Neuronal stem cell (in vitro differentiated cells): ENCODE data around the gene RHO.

Source experiments
- DNase-seq: peaks from one replicate; pipeline ENCODE4 v3.0.0-alpha.2; 2013; ENCODE audit warnings: low spot score
- H2AFZ ChIP-seq: one replicate; pipeline ENCODE4 v1.6.1; 2013; ENCODE audit warnings: mild to moderate bottlenecking, low read length, inconsistent platforms
- H2AK5ac ChIP-seq: 2 replicates; pipeline ENCODE4 v1.6.1; 2013; ENCODE audit warnings: low read depth, mild to moderate bottlenecking, inconsistent platforms, low read length, moderate library complexity, mixed read lengths
- H2BK120ac ChIP-seq: 2 replicates; pipeline ENCODE4 v1.6.1; 2013; ENCODE audit warnings: low read depth, mild to moderate bottlenecking, inconsistent platforms, low read length, moderate library complexity, mixed read lengths
- H2BK12ac ChIP-seq: one replicate; pipeline ENCODE4 v1.6.1; 2013; ENCODE audit warnings: low read length, inconsistent platforms
- H2BK15ac ChIP-seq: 2 replicates; pipeline ENCODE4 v1.6.1; 2013; ENCODE audit warnings: mild to moderate bottlenecking, low read length, inconsistent platforms, mixed read lengths
- H2BK5ac ChIP-seq: one replicate; pipeline ENCODE4 v1.6.1; 2013; ENCODE audit warnings: inconsistent platforms, mild to moderate bottlenecking, low read length, moderate library complexity
- H3K14ac ChIP-seq: one replicate; pipeline ENCODE4 v1.6.1; 2013; ENCODE audit warnings: low read length, inconsistent platforms
- H3K18ac ChIP-seq: 2 replicates; pipeline ENCODE4 v1.6.1; 2013; ENCODE audit warnings: low read length, inconsistent platforms
- H3K23ac ChIP-seq: 2 replicates; pipeline ENCODE4 v1.6.1; 2013; ENCODE audit warnings: low read depth, mild to moderate bottlenecking, mixed read lengths, low read length, inconsistent platforms; ENCODE audit not compliant: poor library complexity
- H3K27ac ChIP-seq: replicated peaks from 3 replicates; pipeline ENCODE4 v1.5.1; 2013; ENCODE audit warnings: low read length, inconsistent platforms
- H3K27me3 ChIP-seq, 3 experiments: 2 replicates each; pipeline ENCODE4 v1.6.1; 2013; ENCODE audit warnings: low read length in 3 of 3, mild to moderate bottlenecking in 2 of 3, inconsistent platforms in 1 of 3, low read depth in 1 of 3, mixed read lengths in 1 of 3, moderate library complexity in 1 of 3; ENCODE audit not compliant: control insufficient read depth in 3 of 3, insufficient read depth in 3 of 3
- H3K36me3 ChIP-seq, 2 donors: replicated peaks in 1 of 2; 2 replicates each; pipeline ENCODE4 v1.6.1; 2013; ENCODE audit warnings: low read length in 2 of 2; ENCODE audit not compliant: control insufficient read depth in 2 of 2, insufficient read depth in 2 of 2
- H3K4ac ChIP-seq: 2 replicates; pipeline ENCODE4 v1.6.1; 2013; ENCODE audit warnings: inconsistent platforms, mild to moderate bottlenecking, low read length, moderate library complexity
- H3K4me1 ChIP-seq, 2 donors: 1 replicate in 1 of 2; 2 replicates in 1 of 2; pipeline ENCODE4 v1.6.1; 2013; ENCODE audit warnings: low read length in 2 of 2, low read depth in 1 of 2; ENCODE audit not compliant: control insufficient read depth in 2 of 2, insufficient read depth in 1 of 2
- H3K4me2 ChIP-seq: one replicate; pipeline ENCODE4 v1.6.1; 2013; ENCODE audit warnings: mild to moderate bottlenecking, low read length, inconsistent platforms; ENCODE audit not compliant: insufficient read depth, poor library complexity, severe bottlenecking
- H3K4me3 ChIP-seq, 2 donors: 2 replicates each; pipeline ENCODE4 v1.5.1; 2013; ENCODE audit warnings: low read length in 2 of 2, mild to moderate bottlenecking in 2 of 2, inconsistent platforms in 1 of 2, moderate library complexity in 1 of 2
- H3K79me1 ChIP-seq: one replicate; pipeline ENCODE4 v1.6.1; 2013; ENCODE audit warnings: low read depth, mild to moderate bottlenecking, inconsistent platforms, low read length, moderate library complexity
- H3K9ac ChIP-seq: one replicate; pipeline ENCODE4 v1.6.1; 2013; ENCODE audit warnings: mild to moderate bottlenecking, low read depth, low read length, inconsistent platforms; ENCODE audit not compliant: poor library complexity
- H3K9me3 ChIP-seq, 2 donors: replicated peaks in 1 of 2; 2 replicates each; pipeline versions ENCODE3 to v1.6.1; 2013; ENCODE audit warnings: low read length in 2 of 2, mild to moderate bottlenecking in 2 of 2, inconsistent platforms in 1 of 2, low read depth in 1 of 2, mixed read lengths in 1 of 2, moderate library complexity in 1 of 2; ENCODE audit not compliant: control insufficient read depth in 2 of 2, insufficient read depth in 1 of 2
- H4K8ac ChIP-seq: one replicate; pipeline ENCODE4 v1.6.1; 2013; ENCODE audit warnings: low read depth, mild to moderate bottlenecking, inconsistent platforms, low read length, moderate library complexity
- H4K91ac ChIP-seq: one replicate; pipeline ENCODE4 v1.6.1; 2013; ENCODE audit warnings: low read length, low read depth, mild to moderate bottlenecking, inconsistent platforms; ENCODE audit not compliant: poor library complexity
- WGBS, 2 donors: extraction: QIAGEN DNeasy Blood & Tissue Kit; methylation state at CpG; one replicate each; pipeline ENCODE4 v1.1.7; 2013; ENCODE audit warnings: missing lambda C conversion rate in 2 of 2, mixed read lengths in 1 of 2; ENCODE audit not compliant: insufficient read length in 2 of 2, insufficient replicate concordance in 1 of 2; ENCODE audit errors: extremely low coverage in 2 of 2; 5-methylcytosine and 5-hydroxymethylcytosine counted together

RHO gene

GRCh38 chr3:129503471-129504291, 24.8 kb upstream of the RHO start:
- no CpG with 5 or more reads among the region's 13 CpGs for WGBS, 2 donors
- Histone ChIP-seq H2BK120ac (no peak overlapping the region), H4K91ac (no peak overlapping the region), H3K36me3 (peaks cover 23 to 85% of the 10 kb centered on the region in 2 donors), H3K4ac (no peak overlapping the region), H3K27ac (no peak overlapping the region), H2AFZ (no peak overlapping the region), H2BK12ac (no peak overlapping the region), H3K18ac (no peak overlapping the region), H3K4me2 (no peak overlapping the region), H3K27me3 (no peaks in the 10 kb centered on the region), H2BK15ac (no peak overlapping the region), H3K4me3 (no peak overlapping the region), H3K79me1 (no peaks in the 10 kb centered on the region), H4K8ac (no peak overlapping the region), H3K14ac (no peak overlapping the region), H2BK5ac (no peak overlapping the region), H2AK5ac (no peak overlapping the region), H3K9me3 (no peaks in the 10 kb centered on the region), H3K9ac (no peak overlapping the region), H3K4me1 (no peaks in the 10 kb centered on the region), H3K23ac (no peak overlapping the region)
- DNase-seq: no peak

DNA sequence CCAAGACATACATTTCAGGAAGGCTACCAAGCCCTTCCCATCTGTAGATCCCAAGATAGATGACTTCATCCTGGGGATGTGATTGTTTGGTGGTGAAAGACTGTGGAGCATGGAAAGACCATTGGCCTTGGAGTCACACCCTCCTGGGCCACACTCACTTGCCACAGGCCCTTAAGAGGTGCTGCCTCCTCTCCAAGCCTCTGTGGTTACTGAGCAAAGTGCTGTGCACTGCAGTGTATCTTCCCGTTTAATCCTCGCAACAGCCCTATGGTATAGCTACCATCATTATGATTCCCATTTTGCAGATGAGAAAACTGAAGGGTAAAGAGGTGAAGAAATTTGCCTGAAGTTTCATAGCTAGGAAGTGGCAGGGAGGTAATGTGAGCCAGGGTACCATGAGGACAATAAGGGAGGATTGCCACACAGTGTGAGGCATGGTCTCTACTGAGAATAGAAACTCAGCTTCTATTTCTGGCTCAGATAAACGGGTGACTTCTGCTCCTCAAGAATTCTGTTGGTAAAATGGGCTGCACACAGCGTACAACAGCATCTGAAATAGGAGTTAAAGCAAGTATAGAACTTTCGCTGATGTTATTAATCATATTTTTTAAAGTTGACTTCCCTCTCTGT, 23.9 kb upstream of the RHO start:
- Histone ChIP-seq H3K36me3 (peaks cover 24 to 90% of the 10 kb centered on the region in 2 donors), H3K23ac (no peak overlapping the region), H3K4me1 (no peaks in the 10 kb centered on the region)

DNA sequence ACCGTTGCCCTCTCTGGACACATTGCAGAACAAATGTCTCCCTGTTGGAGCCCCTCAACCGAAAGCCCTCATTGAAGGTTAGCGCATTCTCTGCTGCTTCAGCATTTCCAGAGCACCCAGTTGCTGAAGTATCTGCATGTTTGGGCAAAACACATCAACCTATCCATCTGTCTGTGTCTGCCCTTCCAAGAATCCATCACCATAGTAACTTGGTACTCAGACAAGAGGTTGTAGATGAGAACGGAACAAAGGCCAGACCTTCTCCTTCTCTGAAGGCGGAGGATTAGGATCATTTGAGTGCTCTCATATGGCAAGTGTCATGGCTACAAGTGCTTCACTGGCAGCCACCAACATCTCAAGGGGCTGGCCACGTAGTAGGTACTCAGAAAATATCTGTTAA, 23.1 kb upstream of the RHO start:
- no peak overlapping the region for H3K9ac ChIP-seq
- H3K36me3 ChIP-seq: peaks cover 21 to 84% of the 10 kb centered on the region in 2 donors
- no peak overlapping the region for H4K8ac ChIP-seq
- WGBS, 2 donors: no CpG with 5 or more reads among the region's 6 CpGs
- H2BK120ac ChIP-seq: no peak overlapping the region
- no peak overlapping the region for H3K27ac ChIP-seq
- no peak overlapping the region for H2BK15ac ChIP-seq
- no peak overlapping the region for H4K91ac ChIP-seq
- H3K23ac ChIP-seq: no peak overlapping the region
- H3K79me1 ChIP-seq: no peaks in the 10 kb centered on the region
- no peak overlapping the region for H2AFZ ChIP-seq
- H3K18ac ChIP-seq: no peak overlapping the region
- H3K4me2 ChIP-seq: no peak overlapping the region
- no peak overlapping the region for H2BK5ac ChIP-seq
- H3K9me3 ChIP-seq: no peaks in the 10 kb centered on the region
- H3K27me3 ChIP-seq: no peaks in the 10 kb centered on the region
- H2BK12ac ChIP-seq: no peak overlapping the region
- no peak overlapping the region for H3K4ac ChIP-seq
- no peak overlapping the region for H3K4me3 ChIP-seq
- no peak overlapping the region for H2AK5ac ChIP-seq
- no peak overlapping the region for H3K14ac ChIP-seq
- no peaks in the 10 kb centered on the region for H3K4me1 ChIP-seq
- DNase-seq: no peak

More for the DNA sequence above, 23.9 kb upstream of the RHO start:
- no peak overlapping the region for H4K91ac ChIP-seq
- no peak overlapping the region for H2BK12ac ChIP-seq
- H2AK5ac ChIP-seq: no peak overlapping the region
- H2BK15ac ChIP-seq: no peak overlapping the region
- H2AFZ ChIP-seq: no peak overlapping the region
- H3K4me3 ChIP-seq: no peak overlapping the region
- no peaks in the 10 kb centered on the region for H3K79me1 ChIP-seq
- WGBS, 2 donors: no CpG with 5 or more reads among the region's 5 CpGs
- no peak overlapping the region for H4K8ac ChIP-seq
- no peak overlapping the region for H3K18ac ChIP-seq
- H3K9ac ChIP-seq: no peak overlapping the region
- no peak overlapping the region for H3K14ac ChIP-seq
- H3K27ac ChIP-seq: no peak overlapping the region
- H3K4ac ChIP-seq: no peak overlapping the region
- H3K9me3 ChIP-seq: no peaks in the 10 kb centered on the region
- H2BK120ac ChIP-seq: no peak overlapping the region
- no peak for DNase-seq
- no peak overlapping the region for H2BK5ac ChIP-seq
- H3K27me3 ChIP-seq: no peaks in the 10 kb centered on the region
- H3K4me2 ChIP-seq: no peak overlapping the region

GRCh38 chr3:129506231-129506742, 22.2 kb upstream of the RHO start:
- no peak overlapping the region for H2BK12ac ChIP-seq
- no peaks in the 10 kb centered on the region for H3K79me1 ChIP-seq
- H3K27me3 ChIP-seq: no peaks in the 10 kb centered on the region
- H4K8ac ChIP-seq: no peak overlapping the region
- H2AK5ac ChIP-seq: no peak overlapping the region
- no peak overlapping the region for H2BK15ac ChIP-seq
- H2BK5ac ChIP-seq: no peak overlapping the region
- H3K23ac ChIP-seq: no peak overlapping the region
- no CpG with 5 or more reads among the region's 9 CpGs for WGBS, 2 donors
- H3K14ac ChIP-seq: no peak overlapping the region
- no peak overlapping the region for H2AFZ ChIP-seq
- H3K4me1 ChIP-seq: no peaks in the 10 kb centered on the region
- H3K4ac ChIP-seq: no peak overlapping the region
- no peak overlapping the region for H4K91ac ChIP-seq
- H3K27ac ChIP-seq: no peak overlapping the region
- H3K4me3 ChIP-seq: no peak overlapping the region
- H2BK120ac ChIP-seq: no peak overlapping the region
- no peak overlapping the region for H3K9ac ChIP-seq
- peaks cover 23 to 80% of the 10 kb centered on the region in 2 donors for H3K36me3 ChIP-seq
- no peak overlapping the region for H3K18ac ChIP-seq
- H3K9me3 ChIP-seq: no peaks in the 10 kb centered on the region
- DNase-seq: no peak
- H3K4me2 ChIP-seq: no peak overlapping the region
